ENCODE results near the gene SRGAP1. TPM values are rescaled to one million over a fixed set of nuclear protein-coding genes. Genes with fewer than 3 reads are reported as not detected.

The SRGAP1 gene
- total and polyA plus RNA-seq, 2 donors from 2014 or later, result 1.8 to 13.5 TPM

DNA sequence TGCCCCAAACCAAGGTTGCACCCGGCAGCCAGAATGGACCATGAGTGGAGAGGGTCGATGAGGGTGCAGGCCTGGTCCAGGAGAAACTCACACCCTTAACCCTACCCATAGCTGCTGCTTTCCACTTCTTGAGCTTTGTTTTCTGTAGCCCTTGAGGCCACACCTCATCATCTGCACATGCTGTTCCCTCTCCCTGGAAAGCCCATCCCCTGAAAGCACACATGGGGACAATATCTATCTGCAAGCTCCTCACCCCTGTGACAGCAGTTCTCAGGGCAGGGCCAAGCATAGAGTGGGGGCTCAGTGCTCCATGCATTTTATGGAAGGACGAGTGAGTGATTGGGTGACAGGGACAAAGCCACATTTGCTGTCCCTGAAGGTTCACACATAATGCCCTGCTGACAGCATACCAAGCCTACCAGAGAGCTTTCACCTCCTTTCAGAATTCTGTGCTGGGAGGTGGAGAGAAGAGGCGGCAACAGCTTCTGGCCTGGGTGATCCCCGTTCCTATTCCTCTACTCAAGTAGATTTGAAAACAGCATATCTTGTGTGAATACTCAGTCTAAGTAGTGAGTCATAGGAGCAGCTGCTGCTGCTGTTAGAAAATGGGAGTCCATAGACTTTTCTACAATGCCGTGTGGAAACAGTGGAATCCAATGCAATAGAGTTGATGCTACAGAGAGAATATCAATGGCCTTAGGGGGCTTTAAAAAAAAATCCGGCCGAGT, 44.6 kb downstream of the SRGAP1 start:
- H3K9ac ChIP-seq (ENCODE audit: low read length in 3 of 3), result no peak overlapping the region
- no peaks in the 10 kb centered on the region for H3K36me3 ChIP-seq (ENCODE audit: control insufficient read depth in 2 of 3, insufficient read depth in 3 of 3, low read length in 3 of 3)
- no peak overlapping the region for H3K27ac ChIP-seq (ENCODE audit: low read depth in 2 of 2, low read length in 2 of 2)
- H3K4me1 ChIP-seq (ENCODE audit: control insufficient read depth in 2 of 3, insufficient read depth in 2 of 3, low read depth in 1 of 3, low read length in 3 of 3), result peaks cover 0 to 4% (median 0%) of the 10 kb centered on the region in 3 donors
- H3K4me3 ChIP-seq (ENCODE audit: low read length in 3 of 3), result no peak overlapping the region
- H3K9me3 ChIP-seq (ENCODE audit: control insufficient read depth in 2 of 3, insufficient read depth in 1 of 3, low read length in 3 of 3), result no peaks in the 10 kb centered on the region
- DNase-seq (no peak), FAIRE-seq (no peak)
- TF ChIP-seq, protein P1, sequence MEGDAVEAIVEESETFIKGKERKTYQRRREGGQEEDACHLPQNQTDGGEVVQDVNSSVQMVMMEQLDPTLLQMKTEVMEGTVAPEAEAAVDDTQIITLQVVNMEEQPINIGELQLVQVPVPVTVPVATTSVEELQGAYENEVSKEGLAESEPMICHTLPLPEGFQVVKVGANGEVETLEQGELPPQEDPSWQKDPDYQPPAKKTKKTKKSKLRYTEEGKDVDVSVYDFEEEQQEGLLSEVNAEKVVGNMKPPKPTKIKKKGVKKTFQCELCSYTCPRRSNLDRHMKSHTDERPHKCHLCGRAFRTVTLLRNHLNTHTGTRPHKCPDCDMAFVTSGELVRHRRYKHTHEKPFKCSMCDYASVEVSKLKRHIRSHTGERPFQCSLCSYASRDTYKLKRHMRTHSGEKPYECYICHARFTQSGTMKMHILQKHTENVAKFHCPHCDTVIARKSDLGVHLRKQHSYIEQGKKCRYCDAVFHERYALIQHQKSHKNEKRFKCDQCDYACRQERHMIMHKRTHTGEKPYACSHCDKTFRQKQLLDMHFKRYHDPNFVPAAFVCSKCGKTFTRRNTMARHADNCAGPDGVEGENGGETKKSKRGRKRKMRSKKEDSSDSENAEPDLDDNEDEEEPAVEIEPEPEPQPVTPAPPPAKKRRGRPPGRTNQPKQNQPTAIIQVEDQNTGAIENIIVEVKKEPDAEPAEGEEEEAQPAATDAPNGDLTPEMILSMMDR (IDR thresholded peaks at IDR 0.05; ENCODE audit: borderline replicate concordance, extremely low read depth, insufficient read depth), result no peak
- intact Hi-C loops (cut with DNase I), result no loop called here
- H3K27me3 ChIP-seq (ENCODE audit: control insufficient read depth, insufficient read depth, low read length), result no peaks in the 10 kb centered on the region

DNA sequence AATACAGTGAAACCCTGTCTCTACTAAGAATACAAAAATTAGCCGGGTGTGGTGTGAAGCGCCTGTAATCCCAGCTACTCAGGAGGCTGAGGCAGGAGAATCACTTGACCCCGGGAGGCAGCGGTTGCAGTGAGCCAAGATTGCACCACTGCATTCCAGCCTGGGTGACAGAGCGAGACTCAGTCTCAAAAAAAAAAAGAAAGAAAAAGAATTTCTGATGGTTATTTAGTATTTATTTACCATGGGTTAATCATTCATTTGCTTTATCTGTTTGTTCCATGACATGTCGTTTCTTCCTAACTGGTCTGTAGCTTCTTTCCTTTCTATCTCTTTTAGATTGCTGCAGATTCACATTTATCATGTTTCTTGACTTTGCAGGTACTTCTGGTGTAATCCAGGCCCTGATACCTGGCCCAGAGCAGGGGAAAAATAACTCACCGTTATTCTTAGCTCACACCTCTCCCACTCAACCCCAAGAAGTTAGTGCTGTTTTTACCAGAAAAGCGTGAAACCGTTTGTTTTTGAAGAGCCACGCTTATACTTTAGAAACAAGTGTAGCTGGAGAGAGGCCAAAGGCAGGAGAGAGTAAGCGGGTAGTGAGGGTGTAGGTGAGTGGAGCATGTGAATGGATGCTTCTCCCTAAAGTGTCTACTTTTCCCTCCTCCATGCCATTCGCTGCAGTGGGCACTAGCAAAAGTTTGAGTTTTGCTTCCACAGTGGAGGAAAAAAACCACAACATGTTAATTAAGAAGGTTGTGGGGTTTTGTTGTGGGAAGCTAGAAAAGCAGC, 45.4 kb downstream of the SRGAP1 start:
- H3K9ac ChIP-seq (ENCODE audit: low read length in 3 of 3), result no peak overlapping the region
- TF ChIP-seq, protein P1 (IDR thresholded peaks at IDR 0.05; ENCODE audit: borderline replicate concordance, extremely low read depth, insufficient read depth), result no peak
- H3K27ac ChIP-seq (ENCODE audit: low read depth in 2 of 2, low read length in 2 of 2), result peak overlapping the region in 1 of 2 donors; percentile 28
- intact Hi-C loops (cut with DNase I), result no loop called here
- H3K4me1 ChIP-seq (ENCODE audit: control insufficient read depth in 2 of 3, insufficient read depth in 2 of 3, low read depth in 1 of 3, low read length in 3 of 3), result peaks cover 0 to 4% (median 0%) of the 10 kb centered on the region in 3 donors
- H3K9me3 ChIP-seq (ENCODE audit: control insufficient read depth in 2 of 3, insufficient read depth in 1 of 3, low read length in 3 of 3), result no peaks in the 10 kb centered on the region
- DNase-seq (no peak), FAIRE-seq (no peak)
- no peak overlapping the region for H3K4me3 ChIP-seq (ENCODE audit: low read length in 3 of 3)
- H3K27me3 ChIP-seq (ENCODE audit: control insufficient read depth, insufficient read depth, low read length), result no peaks in the 10 kb centered on the region
- H3K36me3 ChIP-seq (ENCODE audit: control insufficient read depth in 2 of 3, insufficient read depth in 3 of 3, low read length in 3 of 3), result no peaks in the 10 kb centered on the region

DNA sequence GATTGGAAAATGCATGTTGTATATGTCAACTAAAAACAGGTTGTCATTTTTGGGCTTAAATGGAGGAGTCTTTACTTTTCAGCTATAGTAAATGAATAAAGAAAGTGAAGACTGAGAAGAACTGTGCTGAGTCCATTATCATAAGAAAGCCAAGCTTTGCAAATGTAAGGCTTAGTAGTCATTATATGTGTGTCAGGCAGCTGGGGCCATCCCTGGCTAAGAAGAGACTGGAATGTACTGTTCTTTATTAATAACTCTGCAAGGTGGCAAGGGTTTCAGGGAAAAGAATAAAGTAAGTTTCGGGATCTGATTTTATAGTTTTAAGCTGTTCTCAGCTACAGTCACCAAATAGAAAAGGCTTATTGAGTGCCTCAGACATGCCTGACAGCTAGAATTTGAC, 48.7 kb downstream of the SRGAP1 start:
- no peaks in the 10 kb centered on the region for H3K36me3 ChIP-seq (ENCODE audit: control insufficient read depth in 2 of 3, insufficient read depth in 3 of 3, low read length in 3 of 3)
- H3K4me3 ChIP-seq (ENCODE audit: low read length in 3 of 3), result no peak overlapping the region
- H3K9ac ChIP-seq (ENCODE audit: low read length in 3 of 3), result no peak overlapping the region
- no peak overlapping the region for H3K27ac ChIP-seq (ENCODE audit: low read depth in 2 of 2, low read length in 2 of 2)
- FAIRE-seq (no peak), DNase-seq (no peak)
- H3K4me1 ChIP-seq (ENCODE audit: control insufficient read depth in 2 of 3, insufficient read depth in 2 of 3, low read depth in 1 of 3, low read length in 3 of 3), result peaks cover 0 to 4% (median 0%) of the 10 kb centered on the region in 3 donors
- no peaks in the 10 kb centered on the region for H3K9me3 ChIP-seq (ENCODE audit: control insufficient read depth in 2 of 3, insufficient read depth in 1 of 3, low read length in 3 of 3)
- H3K27me3 ChIP-seq (ENCODE audit: control insufficient read depth, insufficient read depth, low read length), result no peaks in the 10 kb centered on the region
- TF ChIP-seq, protein P1 (IDR thresholded peaks at IDR 0.05; ENCODE audit: borderline replicate concordance, extremely low read depth, insufficient read depth), result no peak
- intact Hi-C loops (cut with DNase I), result no loop called here

All from kidney (tissue), 14 donors.